Measurements from ENCODE around the gene ABI1.

Gene ABI1

DNA sequence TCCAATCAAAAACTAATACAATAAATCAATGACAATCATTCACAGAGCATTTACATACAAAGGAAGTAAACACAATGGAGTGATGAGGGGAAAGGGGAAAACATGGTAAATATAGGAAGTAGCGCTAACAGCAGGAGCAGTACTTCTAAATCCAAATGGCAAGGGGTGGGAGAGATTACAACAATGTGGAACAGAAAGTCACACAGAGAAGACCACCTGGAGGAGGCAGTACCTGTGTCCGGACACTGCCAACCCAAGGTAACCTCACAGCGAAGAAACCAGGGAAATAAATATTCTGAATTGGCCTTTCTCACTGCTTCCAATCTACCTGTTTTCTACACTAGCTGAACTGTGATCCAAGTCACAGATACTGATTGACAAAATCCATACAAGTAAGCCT, 58.2 kb downstream of the ABI1 start:
- Histone ChIP-seq H3K23ac (ENCODE audit: low read depth, low read length, poor library complexity) (no peak overlapping the region), H4K8ac (ENCODE audit: low read depth, low read length) (no peak overlapping the region), H3K36me3 (replicated peaks in 1 of 2; ENCODE audit: control insufficient read depth in 2 of 2, insufficient read depth in 2 of 2, low read length in 2 of 2) (no peaks in the 10 kb centered on the region), H2BK12ac (ENCODE audit: low read length) (no peak overlapping the region), H2AK5ac (ENCODE audit: low read depth, low read length) (no peak overlapping the region), H3K27ac (replicated peaks; ENCODE audit: low read length) (no peak overlapping the region), H3K9ac (ENCODE audit: low read depth, low read length, poor library complexity) (no peak overlapping the region), H2BK5ac (ENCODE audit: low read length) (no peak overlapping the region), H2AFZ (ENCODE audit: low read length) (no peak overlapping the region), H3K4ac (ENCODE audit: low read length) (no peak overlapping the region), H2BK120ac (ENCODE audit: low read depth, low read length) (no peak overlapping the region), H3K4me1 (ENCODE audit: control insufficient read depth in 2 of 2, insufficient read depth in 1 of 2, low read depth in 1 of 2, low read length in 2 of 2) (peaks cover 0 to 4% of the 10 kb centered on the region in 2 donors), H3K14ac (ENCODE audit: low read length) (no peak overlapping the region), H3K9me3 (replicated peaks in 1 of 2; ENCODE audit: control insufficient read depth in 2 of 2, insufficient read depth in 1 of 2, low read depth in 1 of 2, low read length in 2 of 2) (peaks cover 0 to 12% of the 10 kb centered on the region in 2 donors), H3K4me3 (ENCODE audit: low read length in 2 of 2) (no peak overlapping the region), H3K79me1 (ENCODE audit: low read depth, low read length) (peaks cover 4% of the 10 kb centered on the region), H2BK15ac (ENCODE audit: low read length) (no peak overlapping the region), H3K4me2 (ENCODE audit: insufficient read depth, low read length, poor library complexity, severe bottlenecking) (no peak overlapping the region), H4K91ac (ENCODE audit: low read depth, low read length, poor library complexity) (no peak overlapping the region), H3K27me3 (ENCODE audit: control insufficient read depth in 3 of 3, insufficient read depth in 3 of 3, low read depth in 1 of 3, low read length in 3 of 3) (no peaks in the 10 kb centered on the region), H3K18ac (ENCODE audit: low read length) (no peak overlapping the region)
- WGBS, 2 donors (ENCODE audit: extremely low coverage in 2 of 2, insufficient read length in 2 of 2, insufficient replicate concordance in 1 of 2): no CpG with 5 or more reads among the region's 3 CpGs
- no peak for DNase-seq (ENCODE audit: low spot score)

DNA sequence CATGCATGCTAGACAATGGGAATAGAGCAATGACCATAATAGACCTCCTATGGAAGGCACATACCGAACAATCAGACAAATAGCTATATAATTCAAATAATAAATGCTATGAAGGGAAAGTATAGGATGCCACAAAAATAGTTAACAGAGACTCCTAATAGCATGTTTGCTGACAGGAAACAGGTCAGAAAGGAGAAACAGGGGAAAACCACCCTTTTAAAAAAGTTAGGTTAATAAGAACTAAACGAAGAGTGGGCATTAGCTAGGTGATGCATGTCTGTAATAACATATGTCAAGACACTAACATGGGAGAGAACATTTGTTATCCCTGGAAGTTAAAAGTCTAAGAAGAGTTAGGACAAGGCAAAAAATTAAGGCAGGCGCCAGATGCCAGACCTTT, 58.9 kb downstream of the ABI1 start:
- H2BK120ac ChIP-seq (ENCODE audit: low read depth, low read length): no peak overlapping the region
- H3K4me2 ChIP-seq (ENCODE audit: insufficient read depth, low read length, poor library complexity, severe bottlenecking): no peak overlapping the region
- no peak overlapping the region for H3K4ac ChIP-seq (ENCODE audit: low read length)
- H3K36me3 ChIP-seq (replicated peaks in 1 of 2; ENCODE audit: control insufficient read depth in 2 of 2, insufficient read depth in 2 of 2, low read length in 2 of 2): no peaks in the 10 kb centered on the region
- H4K91ac ChIP-seq (ENCODE audit: low read depth, low read length, poor library complexity): no peak overlapping the region
- no CpG with 5 or more reads among the region's 3 CpGs for WGBS, 2 donors (ENCODE audit: extremely low coverage in 2 of 2, insufficient read length in 2 of 2, insufficient replicate concordance in 1 of 2)
- no peak overlapping the region for H2AFZ ChIP-seq (ENCODE audit: low read length)
- no peak overlapping the region for H2BK5ac ChIP-seq (ENCODE audit: low read length)
- H3K4me1 ChIP-seq (ENCODE audit: control insufficient read depth in 2 of 2, insufficient read depth in 1 of 2, low read depth in 1 of 2, low read length in 2 of 2): peaks cover 0 to 4% of the 10 kb centered on the region in 2 donors
- no peak overlapping the region for H3K27ac ChIP-seq (replicated peaks; ENCODE audit: low read length)
- no peak for DNase-seq (ENCODE audit: low spot score)
- H3K9ac ChIP-seq (ENCODE audit: low read depth, low read length, poor library complexity): no peak overlapping the region
- H2BK12ac ChIP-seq (ENCODE audit: low read length): no peak overlapping the region
- H2AK5ac ChIP-seq (ENCODE audit: low read depth, low read length): no peak overlapping the region
- no peak overlapping the region for H3K23ac ChIP-seq (ENCODE audit: low read depth, low read length, poor library complexity)
- no peak overlapping the region for H2BK15ac ChIP-seq (ENCODE audit: low read length)
- no peak overlapping the region for H3K14ac ChIP-seq (ENCODE audit: low read length)
- peaks cover 3% of the 10 kb centered on the region for H3K79me1 ChIP-seq (ENCODE audit: low read depth, low read length)
- peaks cover 0 to 13% of the 10 kb centered on the region in 2 donors for H3K9me3 ChIP-seq (replicated peaks in 1 of 2; ENCODE audit: control insufficient read depth in 2 of 2, insufficient read depth in 1 of 2, low read depth in 1 of 2, low read length in 2 of 2)
- H3K4me3 ChIP-seq (ENCODE audit: low read length in 2 of 2): no peak overlapping the region
- no peaks in the 10 kb centered on the region for H3K27me3 ChIP-seq (ENCODE audit: control insufficient read depth in 3 of 3, insufficient read depth in 3 of 3, low read depth in 1 of 3, low read length in 3 of 3)
- H4K8ac ChIP-seq (ENCODE audit: low read depth, low read length): no peak overlapping the region
- H3K18ac ChIP-seq (ENCODE audit: low read length): no peak overlapping the region

- H2BK5ac ChIP-seq (ENCODE audit: low read length): no peak overlapping the region
- H2AK5ac ChIP-seq (ENCODE audit: low read depth, low read length): no peak overlapping the region
- peaks cover 3% of the 10 kb centered on the region for H3K79me1 ChIP-seq (ENCODE audit: low read depth, low read length)
- H3K27ac ChIP-seq (replicated peaks; ENCODE audit: low read length): no peak overlapping the region
- no peak overlapping the region for H3K4me3 ChIP-seq (ENCODE audit: low read length in 2 of 2)
- no peaks in the 10 kb centered on the region for H3K36me3 ChIP-seq (replicated peaks in 1 of 2; ENCODE audit: control insufficient read depth in 2 of 2, insufficient read depth in 2 of 2, low read length in 2 of 2)
- no peaks in the 10 kb centered on the region for H3K27me3 ChIP-seq (ENCODE audit: control insufficient read depth in 3 of 3, insufficient read depth in 3 of 3, low read depth in 1 of 3, low read length in 3 of 3)
- no peak overlapping the region for H3K4ac ChIP-seq (ENCODE audit: low read length)
- no peak overlapping the region for H3K4me2 ChIP-seq (ENCODE audit: insufficient read depth, low read length, poor library complexity, severe bottlenecking)
- no peak overlapping the region for H2BK15ac ChIP-seq (ENCODE audit: low read length)
- peaks cover 0 to 4% of the 10 kb centered on the region in 2 donors for H3K4me1 ChIP-seq (ENCODE audit: control insufficient read depth in 2 of 2, insufficient read depth in 1 of 2, low read depth in 1 of 2, low read length in 2 of 2)
- DNase-seq (ENCODE audit: low spot score): no peak
- H3K9me3 ChIP-seq (replicated peaks in 1 of 2; ENCODE audit: control insufficient read depth in 2 of 2, insufficient read depth in 1 of 2, low read depth in 1 of 2, low read length in 2 of 2): peaks cover 0 to 18% of the 10 kb centered on the region in 2 donors
- H3K9ac ChIP-seq (ENCODE audit: low read depth, low read length, poor library complexity): no peak overlapping the region
- no peak overlapping the region for H3K14ac ChIP-seq (ENCODE audit: low read length)
- WGBS, 2 donors (ENCODE audit: extremely low coverage in 2 of 2, insufficient read length in 2 of 2, insufficient replicate concordance in 1 of 2): no CpG with 5 or more reads among the region's 8 CpGs
- H2BK120ac ChIP-seq (ENCODE audit: low read depth, low read length): no peak overlapping the region
- no peak overlapping the region for H2BK12ac ChIP-seq (ENCODE audit: low read length)
- no peak overlapping the region for H3K23ac ChIP-seq (ENCODE audit: low read depth, low read length, poor library complexity)
- no peak overlapping the region for H4K91ac ChIP-seq (ENCODE audit: low read depth, low read length, poor library complexity)
- no peak overlapping the region for H2AFZ ChIP-seq (ENCODE audit: low read length)
- H4K8ac ChIP-seq (ENCODE audit: low read depth, low read length): no peak overlapping the region
- no peak overlapping the region for H3K18ac ChIP-seq (ENCODE audit: low read length)
Measured at GRCh38 chr10:26801274-26801673, 59.5 kb downstream of the ABI1 start.

GRCh38 chr10:26800468-26800867, 60.3 kb downstream of the ABI1 start:
- no peak overlapping the region for H2AK5ac ChIP-seq (ENCODE audit: low read depth, low read length)
- H2BK12ac ChIP-seq (ENCODE audit: low read length): no peak overlapping the region
- H2BK15ac ChIP-seq (ENCODE audit: low read length): no peak overlapping the region
- H3K4me2 ChIP-seq (ENCODE audit: insufficient read depth, low read length, poor library complexity, severe bottlenecking): no peak overlapping the region
- no peak overlapping the region for H3K23ac ChIP-seq (ENCODE audit: low read depth, low read length, poor library complexity)
- H4K91ac ChIP-seq (ENCODE audit: low read depth, low read length, poor library complexity): no peak overlapping the region
- H3K14ac ChIP-seq (ENCODE audit: low read length): no peak overlapping the region
- no peak overlapping the region for H4K8ac ChIP-seq (ENCODE audit: low read depth, low read length)
- no peak for DNase-seq (ENCODE audit: low spot score)
- no peak overlapping the region for H3K9ac ChIP-seq (ENCODE audit: low read depth, low read length, poor library complexity)
- no peak overlapping the region for H3K27ac ChIP-seq (replicated peaks; ENCODE audit: low read length)
- peaks cover 0 to 25% of the 10 kb centered on the region in 2 donors for H3K9me3 ChIP-seq (replicated peaks in 1 of 2; ENCODE audit: control insufficient read depth in 2 of 2, insufficient read depth in 1 of 2, low read depth in 1 of 2, low read length in 2 of 2)
- H3K79me1 ChIP-seq (ENCODE audit: low read depth, low read length): peaks cover under 1% of the 10 kb centered on the region
- WGBS, 2 donors (ENCODE audit: extremely low coverage in 2 of 2, insufficient read length in 2 of 2, insufficient replicate concordance in 1 of 2): no CpG with 5 or more reads among the region's 7 CpGs
- no peak overlapping the region for H2BK5ac ChIP-seq (ENCODE audit: low read length)
- H3K18ac ChIP-seq (ENCODE audit: low read length): no peak overlapping the region
- no peak overlapping the region for H2BK120ac ChIP-seq (ENCODE audit: low read depth, low read length)
- H2AFZ ChIP-seq (ENCODE audit: low read length): no peak overlapping the region
- H3K4me1 ChIP-seq (ENCODE audit: control insufficient read depth in 2 of 2, insufficient read depth in 1 of 2, low read depth in 1 of 2, low read length in 2 of 2): peaks cover 0 to 4% of the 10 kb centered on the region in 2 donors
- H3K4ac ChIP-seq (ENCODE audit: low read length): no peak overlapping the region
- no peaks in the 10 kb centered on the region for H3K27me3 ChIP-seq (ENCODE audit: control insufficient read depth in 3 of 3, insufficient read depth in 3 of 3, low read depth in 1 of 3, low read length in 3 of 3)
- H3K4me3 ChIP-seq (ENCODE audit: low read length in 2 of 2): no peak overlapping the region
- no peaks in the 10 kb centered on the region for H3K36me3 ChIP-seq (replicated peaks in 1 of 2; ENCODE audit: control insufficient read depth in 2 of 2, insufficient read depth in 2 of 2, low read length in 2 of 2)
